ENCODE results near the gene GPHN.

The GPHN gene

DNA sequence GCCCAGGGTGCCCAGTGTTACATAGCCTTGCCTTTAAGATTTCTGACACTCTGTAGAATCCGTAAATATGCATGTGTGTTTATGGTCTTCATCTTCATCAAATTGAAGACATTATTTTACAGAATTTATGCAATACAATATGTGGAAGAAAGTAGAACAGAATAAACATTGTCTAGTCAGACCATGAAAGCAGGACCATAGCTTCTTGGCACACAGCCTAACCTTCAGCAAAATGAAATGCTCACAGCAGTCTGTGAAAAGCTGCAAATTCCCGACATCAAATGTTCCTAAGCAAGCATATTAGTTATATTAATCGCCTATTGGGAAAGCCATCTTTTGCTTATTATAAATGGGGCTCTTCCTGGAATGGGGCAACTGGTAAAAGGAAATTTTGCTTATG is 570.0 kb downstream of the GPHN start:
- DNase-seq (ENCODE audit: low spot score in 2 of 2) (no peak), ATAC-seq (no peak)
- Mint-ChIP-seq H3K4me3 (no peak overlapping the region), H3K36me3 (no peaks in the 10 kb centered on the region), H3K9me3 (peaks cover 3% of the 10 kb centered on the region), H3K4me1 (no peaks in the 10 kb centered on the region), H3K27ac (no peak overlapping the region)

DNA sequence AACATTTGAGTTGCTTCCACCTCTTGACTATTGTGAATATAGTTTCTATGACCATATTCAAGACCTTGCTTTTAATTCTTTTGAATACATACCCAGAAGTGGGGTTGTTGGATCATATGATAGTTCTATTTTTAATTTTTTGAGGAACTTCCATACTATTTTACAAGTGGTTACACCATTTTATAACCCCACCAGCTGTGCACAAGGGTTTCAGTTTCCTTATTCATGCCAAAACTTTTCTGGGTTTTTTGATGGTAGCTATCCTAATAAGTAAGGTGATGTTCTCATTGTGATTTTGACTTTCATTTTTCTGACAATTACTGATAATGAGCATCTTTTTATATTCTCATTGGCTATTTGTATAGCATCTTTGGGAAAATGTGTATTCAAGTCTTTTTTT is 571.9 kb downstream of the GPHN start:
- DNase-seq (ENCODE audit: low spot score in 2 of 2) = no peak
- no peak for ATAC-seq
- Mint-ChIP-seq H3K9me3 (peaks cover 6% of the 10 kb centered on the region), H3K36me3 (no peaks in the 10 kb centered on the region), H3K27ac (no peak overlapping the region), H3K4me3 (no peak overlapping the region), H3K4me1 (no peaks in the 10 kb centered on the region)

DNA sequence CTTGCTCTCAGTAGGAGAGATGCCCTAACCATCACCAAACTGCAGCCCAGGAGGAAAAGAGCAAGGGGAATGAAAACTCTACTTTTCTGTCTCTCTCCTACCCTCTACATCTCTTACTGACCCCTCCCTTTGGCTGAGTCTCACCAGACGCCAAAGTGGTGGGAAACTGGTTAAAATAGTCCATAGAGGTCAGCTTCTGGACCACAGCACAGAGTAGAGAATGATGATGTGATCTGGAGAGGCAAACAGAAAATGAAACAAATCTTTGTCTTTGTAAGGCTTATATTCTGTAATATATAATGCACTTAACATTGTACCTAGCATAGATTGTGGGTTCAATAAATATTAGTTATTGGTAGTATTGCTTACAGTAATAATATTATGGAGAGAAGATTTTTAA is 600.3 kb downstream of the GPHN start:
- H3K4me1 Mint-ChIP-seq = no peaks in the 10 kb centered on the region
- no peak overlapping the region for H3K4me3 Mint-ChIP-seq
- ATAC-seq = no peak
- peaks cover 15% of the 10 kb centered on the region for H3K9me3 Mint-ChIP-seq
- no peaks in the 10 kb centered on the region for H3K36me3 Mint-ChIP-seq
- H3K27ac Mint-ChIP-seq = no peak overlapping the region
- no peak for DNase-seq (ENCODE audit: low spot score in 2 of 2)

DNA sequence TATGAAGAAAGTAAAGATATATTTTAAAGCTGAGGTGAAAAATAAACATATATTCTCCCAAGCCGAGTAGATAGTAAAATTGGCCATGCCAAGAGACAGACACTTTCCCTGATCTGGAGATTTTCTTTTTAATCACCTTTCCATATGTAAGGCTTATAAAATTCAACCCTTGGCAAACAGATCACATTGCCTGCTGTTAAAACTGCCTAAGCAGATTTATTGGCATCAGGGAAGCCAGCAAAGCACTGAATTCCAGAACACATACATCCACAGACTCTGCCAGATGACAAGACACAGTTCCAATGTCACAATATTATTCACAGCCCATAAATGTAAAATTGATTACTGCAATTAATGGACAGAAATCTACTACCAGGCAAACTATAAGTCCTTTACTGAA is 603.1 kb downstream of the GPHN start:
- Mint-ChIP-seq H3K36me3 (no peaks in the 10 kb centered on the region), H3K9me3 (peaks cover 3% of the 10 kb centered on the region), H3K27ac (no peak overlapping the region), H3K4me1 (no peaks in the 10 kb centered on the region), H3K4me3 (no peak overlapping the region)
- DNase-seq (ENCODE audit: low spot score in 2 of 2) (no peak), ATAC-seq (no peak)

DNA sequence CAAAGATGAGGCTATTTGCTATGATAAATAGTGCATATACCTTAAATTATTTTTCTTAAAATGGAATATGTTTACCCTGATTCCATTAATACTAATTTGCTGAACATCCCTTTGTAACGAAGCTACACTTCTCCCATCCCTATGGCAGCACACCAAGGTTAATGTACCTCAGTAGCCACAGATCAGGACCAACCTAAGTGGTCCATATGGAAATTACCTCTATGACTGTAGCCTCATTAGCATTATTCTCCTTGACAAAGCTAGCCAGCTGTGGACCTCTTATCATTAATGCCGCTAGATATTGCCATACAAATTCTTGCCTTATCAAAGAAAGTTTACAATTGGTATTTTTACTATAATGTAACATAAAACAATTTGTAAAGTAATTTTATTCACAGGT is 604.4 kb downstream of the GPHN start:
- DNase-seq (ENCODE audit: low spot score in 2 of 2) (no peak), ATAC-seq (no peak)
- no peaks in the 10 kb centered on the region for H3K4me1 Mint-ChIP-seq
- no peaks in the 10 kb centered on the region for H3K9me3 Mint-ChIP-seq
- no peak overlapping the region for H3K4me3 Mint-ChIP-seq
- H3K27ac Mint-ChIP-seq = no peak overlapping the region
- H3K36me3 Mint-ChIP-seq = no peaks in the 10 kb centered on the region

DNA sequence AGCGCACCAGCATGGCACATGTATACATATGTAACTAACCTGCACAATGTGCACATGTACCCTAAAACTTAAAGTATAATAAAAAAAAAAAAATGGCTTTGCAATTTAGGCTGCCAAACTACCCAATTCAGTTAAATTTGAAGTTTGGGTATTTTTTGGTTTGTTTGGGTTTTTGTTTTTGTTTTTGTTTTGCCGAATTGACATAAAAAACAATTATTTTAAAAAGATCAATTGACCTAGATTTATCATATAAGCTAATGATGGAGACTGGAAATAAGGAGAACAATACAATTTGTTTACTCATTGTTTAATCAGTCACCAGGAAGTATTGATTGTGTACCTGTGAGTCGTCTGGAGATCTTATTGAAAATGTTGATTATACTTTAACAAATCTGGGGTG is 619.2 kb downstream of the GPHN start:
- Mint-ChIP-seq H3K27ac (no peak overlapping the region), H3K4me3 (no peak overlapping the region), H3K9me3 (no peaks in the 10 kb centered on the region), H3K36me3 (peaks cover under 1% of the 10 kb centered on the region), H3K4me1 (no peaks in the 10 kb centered on the region)
- ATAC-seq = no peak
- DNase-seq (ENCODE audit: low spot score in 2 of 2) = no peak

DNA sequence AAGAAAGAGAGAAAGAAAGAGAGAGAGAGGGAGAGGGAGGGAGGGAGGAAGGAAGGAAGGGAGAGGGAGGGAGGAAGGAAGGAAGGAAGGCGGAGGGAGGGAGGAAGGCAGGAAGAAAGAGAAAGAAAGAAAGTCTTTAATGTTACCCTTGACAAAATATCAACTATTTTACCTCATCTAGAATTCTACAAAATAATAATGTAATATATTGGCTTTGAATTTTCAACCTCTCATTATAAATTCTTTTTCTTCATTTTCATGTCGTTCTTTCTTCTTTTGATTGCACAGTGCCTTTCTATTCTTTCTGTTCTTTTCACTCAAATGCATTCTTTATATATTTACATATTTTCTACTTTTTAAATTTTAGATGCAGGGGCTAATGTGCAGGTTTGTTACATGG is 621.8 kb downstream of the GPHN start:
- H3K36me3 Mint-ChIP-seq = peaks cover 2% of the 10 kb centered on the region

DNA sequence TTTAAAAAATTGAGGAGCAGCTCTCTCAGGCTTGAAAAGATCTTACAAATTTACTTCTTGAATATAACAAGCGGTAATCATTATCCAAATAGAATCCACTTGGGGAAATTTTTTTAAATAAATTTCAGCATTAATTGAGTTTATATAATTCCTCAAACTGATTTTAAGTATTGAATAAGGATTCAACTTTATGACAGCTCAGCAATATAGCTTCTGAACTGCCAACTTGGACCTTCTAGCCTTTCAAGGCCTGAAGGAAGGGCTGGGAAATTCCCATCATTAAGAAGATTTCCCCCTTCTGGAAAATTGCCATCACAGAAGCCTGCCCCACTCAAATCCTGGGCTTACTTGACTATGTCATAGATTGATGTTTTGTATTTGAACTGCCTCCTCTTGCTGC is 623.7 kb downstream of the GPHN start:
- no peaks in the 10 kb centered on the region for H3K9me3 Mint-ChIP-seq
- ATAC-seq (no peak), DNase-seq (ENCODE audit: low spot score in 2 of 2) (no peak)
- H3K4me3 Mint-ChIP-seq = no peak overlapping the region
- peaks cover 6% of the 10 kb centered on the region for H3K4me1 Mint-ChIP-seq
- no peak overlapping the region for H3K27ac Mint-ChIP-seq
- peaks cover 5% of the 10 kb centered on the region for H3K36me3 Mint-ChIP-seq

More for the DNA sequence above, 621.8 kb downstream of the GPHN start:
- Mint-ChIP-seq H3K9me3 (no peaks in the 10 kb centered on the region), H3K4me1 (no peaks in the 10 kb centered on the region), H3K27ac (no peak overlapping the region), H3K4me3 (no peak overlapping the region)
- ATAC-seq (no peak), DNase-seq (ENCODE audit: low spot score in 2 of 2) (no peak)

DNA sequence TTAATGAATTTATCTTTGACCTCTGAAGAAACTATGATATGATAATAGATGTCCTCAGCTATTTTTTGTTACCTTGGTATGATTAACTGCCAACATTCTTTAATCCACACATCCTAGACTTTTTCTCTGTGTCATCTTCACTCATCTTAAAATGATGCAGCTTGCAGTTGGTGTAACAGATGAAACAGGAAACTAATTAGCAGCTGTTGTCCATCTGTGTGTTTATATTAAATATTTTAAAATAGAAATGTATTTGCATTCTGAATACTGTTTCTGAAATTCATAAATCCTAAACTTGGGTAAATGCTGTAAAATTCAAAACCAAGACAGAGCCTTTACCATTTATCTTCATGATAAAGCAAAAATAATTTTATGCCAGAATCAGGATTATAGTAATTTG is 625.2 kb downstream of the GPHN start:
- Mint-ChIP-seq H3K4me1 (peaks cover 6% of the 10 kb centered on the region), H3K27ac (no peak overlapping the region), H3K36me3 (peaks cover 5% of the 10 kb centered on the region), H3K4me3 (no peak overlapping the region), H3K9me3 (no peaks in the 10 kb centered on the region)
- ATAC-seq (no peak), DNase-seq (ENCODE audit: low spot score in 2 of 2) (no peak)

DNA sequence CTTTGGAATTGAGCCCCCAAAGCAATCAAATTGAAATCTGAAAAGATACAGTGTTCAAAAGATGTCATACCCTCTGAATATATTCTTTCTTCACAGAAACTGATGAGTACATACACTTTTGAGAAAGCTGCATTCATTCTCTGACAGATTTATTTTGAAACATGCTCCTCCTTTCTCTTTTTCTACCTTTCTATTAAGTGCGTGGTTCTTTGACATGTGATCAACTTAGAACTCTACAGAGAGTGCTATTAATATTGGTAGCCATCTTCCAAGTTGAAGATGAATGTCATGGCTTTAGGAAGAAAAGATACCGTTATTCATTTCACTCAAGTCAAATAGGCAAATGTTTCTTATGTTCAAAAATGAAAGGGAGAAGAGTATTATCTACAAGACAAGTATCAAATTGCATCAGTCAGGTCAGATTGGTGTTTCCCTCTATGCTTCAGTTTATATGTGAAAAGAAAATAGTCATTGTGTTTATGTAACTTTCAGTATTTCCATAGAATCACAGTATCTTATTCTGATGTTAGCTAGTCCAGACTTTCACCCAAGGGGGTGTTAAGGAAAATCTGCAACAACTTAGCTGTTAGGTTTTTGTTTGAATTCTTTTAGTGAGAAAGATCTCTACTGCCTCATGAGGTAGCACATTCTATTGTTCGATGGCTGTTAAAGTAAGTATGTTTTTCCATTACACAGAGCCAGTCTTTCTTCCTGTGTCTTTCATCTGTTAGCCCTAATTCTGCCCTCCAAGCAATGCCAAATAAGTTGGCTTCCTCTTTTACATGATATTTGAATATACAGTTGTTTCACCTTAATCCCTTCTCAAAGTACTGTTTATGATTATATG is 625.9 kb downstream of the GPHN start:
- peaks cover 6% of the 10 kb centered on the region for H3K4me1 Mint-ChIP-seq
- no peak overlapping the region for H3K4me3 Mint-ChIP-seq
- ATAC-seq (peak; percentile 82), DNase-seq (ENCODE audit: low spot score in 2 of 2) (no peak)
- no peaks in the 10 kb centered on the region for H3K9me3 Mint-ChIP-seq
- peak overlapping the region; percentile 50 for H3K27ac Mint-ChIP-seq
- H3K36me3 Mint-ChIP-seq = peaks cover 5% of the 10 kb centered on the region

DNA sequence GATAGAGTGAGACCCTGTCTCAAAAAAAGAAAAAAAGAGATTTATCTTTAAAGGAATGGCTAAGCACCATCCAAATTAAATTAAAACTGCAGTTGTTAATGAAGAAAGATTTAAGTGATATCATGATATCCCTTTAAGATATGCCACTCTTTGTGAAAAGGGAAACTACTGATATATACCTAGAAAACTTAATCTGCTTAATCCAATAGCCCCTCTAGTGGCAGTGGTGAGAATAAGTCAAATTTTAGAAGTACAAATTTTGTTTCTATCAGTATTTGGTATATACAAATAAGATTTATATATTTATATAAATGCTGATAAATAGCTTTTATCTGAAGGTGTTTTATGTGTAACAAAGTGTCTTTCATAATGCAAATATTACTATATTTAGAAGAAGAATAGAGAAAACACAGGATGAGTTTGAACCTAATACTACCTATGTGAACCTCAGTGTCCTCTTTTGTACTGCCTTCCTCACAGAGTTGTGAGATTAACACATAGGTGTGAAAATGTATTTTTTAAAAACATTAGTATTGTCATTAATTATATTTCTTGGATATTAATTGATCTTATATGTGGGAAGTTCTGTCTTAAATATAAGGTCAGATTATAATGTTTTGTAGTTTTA is 629.9 kb downstream of the GPHN start:
- ATAC-seq (no peak), DNase-seq (ENCODE audit: low spot score in 2 of 2) (no peak)
- H3K27ac Mint-ChIP-seq = no peak overlapping the region
- H3K4me3 Mint-ChIP-seq = no peak overlapping the region
- H3K36me3 Mint-ChIP-seq = peaks cover 5% of the 10 kb centered on the region
- no peaks in the 10 kb centered on the region for H3K9me3 Mint-ChIP-seq
- H3K4me1 Mint-ChIP-seq = peaks cover 6% of the 10 kb centered on the region

DNA sequence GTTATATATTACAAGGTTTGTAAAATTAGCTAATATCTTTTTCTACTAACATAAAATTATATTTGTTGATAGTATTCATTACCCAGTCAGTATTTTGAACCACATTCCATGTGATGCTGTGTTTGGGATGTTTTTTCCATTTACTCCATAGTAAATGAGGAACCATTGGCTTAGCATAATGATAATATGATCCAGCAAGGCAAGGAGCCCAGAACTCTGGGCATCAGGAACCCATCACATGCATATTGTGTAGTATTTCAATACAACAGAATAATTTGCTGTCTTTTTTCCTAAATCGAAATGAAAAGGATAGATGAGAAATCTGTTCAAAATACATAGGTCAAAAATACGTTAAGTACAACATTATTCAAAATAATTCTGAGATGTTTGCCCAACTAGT is 632.6 kb downstream of the GPHN start:
- no peaks in the 10 kb centered on the region for H3K36me3 Mint-ChIP-seq
- DNase-seq (ENCODE audit: low spot score in 2 of 2) (no peak), ATAC-seq (no peak)
- no peaks in the 10 kb centered on the region for H3K9me3 Mint-ChIP-seq
- no peak overlapping the region for H3K4me3 Mint-ChIP-seq
- H3K27ac Mint-ChIP-seq = no peak overlapping the region
- H3K4me1 Mint-ChIP-seq = peaks cover 5% of the 10 kb centered on the region

DNA sequence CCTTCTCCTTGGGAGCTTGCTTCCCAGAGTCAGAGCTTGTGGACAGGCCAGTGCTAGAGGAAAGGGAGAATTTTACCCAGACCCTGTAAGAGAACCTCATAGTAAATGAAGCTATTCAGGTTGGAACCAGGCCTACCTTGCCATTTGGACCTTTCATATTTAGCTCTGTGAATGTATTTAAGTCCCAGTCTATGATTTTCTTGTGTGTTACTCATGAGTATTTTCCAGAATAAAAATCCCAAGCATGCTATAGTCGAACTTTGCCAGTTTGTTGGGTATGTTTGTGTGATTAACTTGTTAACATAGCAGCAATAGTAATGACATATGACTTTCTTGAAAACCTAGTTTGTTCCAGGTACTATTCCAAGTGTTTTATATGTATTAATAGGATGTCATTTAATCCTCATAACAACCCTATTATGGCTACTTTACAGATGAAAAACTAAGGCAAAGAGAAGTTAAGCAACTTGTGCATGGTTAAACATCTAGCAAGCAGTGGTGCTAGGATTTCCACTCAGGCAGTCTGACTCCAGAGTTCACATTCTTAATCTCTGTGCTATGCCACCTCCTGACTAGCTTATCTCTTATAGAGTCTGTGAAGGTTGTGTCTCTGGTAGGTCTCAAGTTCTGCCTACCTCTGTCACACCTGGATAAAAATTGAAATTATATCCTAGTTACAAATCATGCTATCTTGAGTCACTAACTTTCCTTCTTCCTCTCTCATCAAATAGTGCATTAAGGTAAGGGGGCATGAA is 633.4 kb downstream of the GPHN start:
- H3K4me1 Mint-ChIP-seq = no peaks in the 10 kb centered on the region
- DNase-seq (ENCODE audit: low spot score in 2 of 2) = no peak
- no peak overlapping the region for H3K4me3 Mint-ChIP-seq
- H3K36me3 Mint-ChIP-seq = no peaks in the 10 kb centered on the region
- H3K27ac Mint-ChIP-seq = no peak overlapping the region
- no peaks in the 10 kb centered on the region for H3K9me3 Mint-ChIP-seq
- ATAC-seq = no peak

DNA sequence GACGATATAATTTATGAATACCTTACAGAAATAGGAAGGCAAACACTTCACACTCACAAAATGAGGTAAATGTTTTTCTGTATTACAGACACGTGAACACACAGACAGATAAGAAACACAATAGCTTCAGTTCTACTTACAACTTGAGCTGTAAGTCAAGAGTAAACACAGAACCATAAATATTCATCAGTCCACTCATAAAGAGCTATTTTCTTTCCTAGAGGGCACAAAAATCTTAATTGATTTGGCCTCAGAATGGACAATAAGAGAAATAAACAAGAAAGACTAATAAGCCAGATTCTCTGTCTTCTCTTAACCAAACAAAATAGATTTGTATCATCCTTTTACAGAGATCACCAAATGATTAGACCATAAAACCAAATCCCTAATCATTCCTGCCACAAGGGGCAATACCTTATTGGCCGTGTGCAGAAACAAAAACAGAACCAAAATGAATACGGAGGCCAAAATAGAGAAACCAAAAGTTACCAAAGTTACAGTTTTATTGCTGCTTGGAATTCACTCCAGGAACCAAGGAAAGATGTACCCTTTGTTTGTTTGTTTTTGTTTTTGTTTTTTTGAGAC is 643.2 kb downstream of the GPHN start:
- DNase-seq (ENCODE audit: low spot score in 2 of 2) = no peak
- Mint-ChIP-seq H3K9me3 (no peaks in the 10 kb centered on the region), H3K36me3 (no peaks in the 10 kb centered on the region), H3K4me3 (no peak overlapping the region), H3K4me1 (no peaks in the 10 kb centered on the region), H3K27ac (no peak overlapping the region)
- no peak for ATAC-seq

DNA sequence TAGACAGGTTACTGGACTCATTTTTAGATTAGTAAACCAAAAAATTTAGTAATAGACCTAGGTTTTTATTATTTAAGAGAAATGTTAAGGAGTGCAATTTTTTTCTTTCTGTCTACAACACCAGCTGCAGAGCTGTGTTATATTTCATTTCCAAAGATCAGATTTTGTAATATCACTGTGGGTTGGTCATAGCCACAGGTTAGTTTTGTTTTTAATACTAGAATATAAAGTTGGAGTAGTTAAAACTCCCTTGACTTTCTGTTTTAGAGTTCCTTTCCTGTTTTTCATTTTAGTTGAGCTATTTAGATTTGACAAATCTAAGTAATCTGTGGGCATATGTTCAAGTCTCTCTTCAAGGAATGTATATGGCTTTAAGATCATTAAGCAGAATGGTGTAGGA is 650.6 kb downstream of the GPHN start:
- ATAC-seq (peak; percentile 88), DNase-seq (ENCODE audit: low spot score in 2 of 2) (no peak)
- Mint-ChIP-seq H3K36me3 (no peaks in the 10 kb centered on the region), H3K27ac (no peak overlapping the region), H3K4me3 (no peak overlapping the region), H3K4me1 (peaks cover 17% of the 10 kb centered on the region), H3K9me3 (no peaks in the 10 kb centered on the region)
